Bronchial epithelial cell (primary cell): ENCODE data around the gene PLEKHG3. TPM values are rescaled to one million over a fixed set of nuclear protein-coding genes. Genes with fewer than 3 reads are reported as not detected.

Experiments
- DNase-seq: peaks from one replicate; pipeline ENCODE4 v3.0.0-alpha.2; 2010; ENCODE audit warnings: low read depth
- FAIRE-seq: peaks from 2 replicates; lab custom pipeline; 2011; peaks lifted over from hg19 to GRCh38; lab: Jason Lieb, UNC
- H3K27me3 ChIP-seq: 2 replicates; pipeline ENCODE4 v1.5.1; 2011; ENCODE audit warnings: low read length; ENCODE audit not compliant: control insufficient read depth, insufficient read depth
- H3K36me3 ChIP-seq: 2 replicates; pipeline ENCODE4 v1.5.1; 2011; ENCODE audit warnings: low read length; ENCODE audit not compliant: control insufficient read depth, insufficient read depth
- H3K4me3 ChIP-seq: 2 replicates; pipeline ENCODE4 v1.5.1; 2011; ENCODE audit warnings: mild to moderate bottlenecking, low read depth, low read length, control low read depth
- total RNA-seq: library from RNA; depleted of rRNA; stranded (reverse); fragments of >200 nt; gene quantifications from 2 replicates; pipeline ENCODE4 v1.2.1, GENCODE V29; 2014
- TF ChIP-seq, protein P1 (sequence below): IDR thresholded peaks from 2 replicates; pipeline ENCODE4 v1.5.1; 2011; ENCODE audit warnings: mild to moderate bottlenecking, moderate library complexity, low read length, control low read depth, inconsistent platforms; ENCODE audit not compliant: insufficient read depth, severe bottlenecking

Gene PLEKHG3
- total RNA-seq, 1 donor from 2014 or later = 32.4 TPM

DNA sequence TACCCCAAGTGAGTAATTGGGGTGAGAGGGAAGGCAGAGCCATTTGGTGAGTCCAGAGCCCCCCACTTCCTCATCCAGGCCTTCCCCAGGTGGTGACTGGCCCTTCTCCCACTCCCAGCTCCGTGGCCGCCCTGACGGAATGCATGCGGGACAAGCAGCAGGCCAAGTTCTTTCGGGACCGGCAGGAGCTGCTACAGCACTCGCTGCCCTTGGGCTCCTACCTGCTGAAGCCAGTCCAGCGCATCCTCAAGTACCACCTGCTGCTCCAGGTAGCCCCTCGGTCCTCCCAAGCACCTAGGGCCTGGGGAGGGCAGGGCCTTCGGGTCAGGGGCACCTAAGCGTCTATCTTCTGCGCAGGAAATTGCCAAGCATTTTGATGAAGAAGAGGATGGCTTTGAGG lies 26.5 kb downstream of the PLEKHG3 start:
- no peaks in the 10 kb centered on the region for H3K27me3 ChIP-seq
- no peak for DNase-seq
- TF ChIP-seq, protein P1, sequence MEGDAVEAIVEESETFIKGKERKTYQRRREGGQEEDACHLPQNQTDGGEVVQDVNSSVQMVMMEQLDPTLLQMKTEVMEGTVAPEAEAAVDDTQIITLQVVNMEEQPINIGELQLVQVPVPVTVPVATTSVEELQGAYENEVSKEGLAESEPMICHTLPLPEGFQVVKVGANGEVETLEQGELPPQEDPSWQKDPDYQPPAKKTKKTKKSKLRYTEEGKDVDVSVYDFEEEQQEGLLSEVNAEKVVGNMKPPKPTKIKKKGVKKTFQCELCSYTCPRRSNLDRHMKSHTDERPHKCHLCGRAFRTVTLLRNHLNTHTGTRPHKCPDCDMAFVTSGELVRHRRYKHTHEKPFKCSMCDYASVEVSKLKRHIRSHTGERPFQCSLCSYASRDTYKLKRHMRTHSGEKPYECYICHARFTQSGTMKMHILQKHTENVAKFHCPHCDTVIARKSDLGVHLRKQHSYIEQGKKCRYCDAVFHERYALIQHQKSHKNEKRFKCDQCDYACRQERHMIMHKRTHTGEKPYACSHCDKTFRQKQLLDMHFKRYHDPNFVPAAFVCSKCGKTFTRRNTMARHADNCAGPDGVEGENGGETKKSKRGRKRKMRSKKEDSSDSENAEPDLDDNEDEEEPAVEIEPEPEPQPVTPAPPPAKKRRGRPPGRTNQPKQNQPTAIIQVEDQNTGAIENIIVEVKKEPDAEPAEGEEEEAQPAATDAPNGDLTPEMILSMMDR = no peak
- FAIRE-seq = peak; percentile 83
- H3K36me3 ChIP-seq = peaks cover 53% of the 10 kb centered on the region
- no peak overlapping the region for H3K4me3 ChIP-seq

DNA sequence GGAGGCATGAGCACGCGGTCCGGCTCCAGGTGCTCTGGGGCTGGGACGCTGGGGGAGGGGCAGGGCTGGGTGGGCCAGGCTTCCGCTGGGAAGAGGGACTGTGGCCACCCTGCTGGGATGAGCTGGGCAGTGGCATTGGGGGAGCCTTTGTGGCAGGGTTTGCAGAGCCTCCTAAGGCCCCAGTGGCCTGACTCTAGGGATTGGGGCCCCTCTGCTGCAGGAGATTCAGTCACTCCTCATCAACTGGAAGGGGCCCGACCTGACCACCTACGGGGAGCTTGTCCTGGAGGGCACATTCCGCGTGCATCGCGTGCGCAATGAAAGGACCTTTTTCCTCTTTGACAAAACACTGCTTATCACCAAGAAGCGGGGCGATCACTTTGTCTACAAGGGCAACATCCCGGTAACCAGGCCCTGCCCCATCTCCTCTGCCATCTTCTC lies 26.9 kb downstream of the PLEKHG3 start:
- Histone ChIP-seq H3K36me3 (peaks cover 56% of the 10 kb centered on the region), H3K27me3 (no peaks in the 10 kb centered on the region), H3K4me3 (no peak overlapping the region)
- TF ChIP-seq, protein P1 = no peak
- FAIRE-seq (no peak), DNase-seq (no peak)

DNA sequence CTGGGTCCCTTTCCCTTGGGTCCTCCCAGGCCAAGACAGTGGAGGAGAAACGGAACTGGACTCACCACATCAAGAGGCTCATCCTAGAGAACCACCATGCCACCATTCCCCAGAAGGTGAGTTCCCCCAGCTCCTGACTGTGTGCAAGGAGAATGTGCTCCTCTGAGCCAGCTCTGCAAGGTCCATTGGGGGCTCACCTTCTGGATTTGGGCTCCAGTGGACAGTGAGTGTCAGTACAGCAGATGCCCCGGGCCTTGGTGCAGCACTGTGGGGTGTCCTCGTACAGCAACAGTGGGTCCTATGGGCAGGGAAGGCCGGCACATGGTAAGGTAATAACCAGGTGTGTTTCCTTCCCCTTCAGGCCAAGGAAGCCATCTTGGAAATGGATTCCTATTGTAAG lies 27.8 kb downstream of the PLEKHG3 start:
- DNase-seq (no peak), FAIRE-seq (no peak)
- peaks cover 63% of the 10 kb centered on the region for H3K36me3 ChIP-seq
- H3K27me3 ChIP-seq = no peaks in the 10 kb centered on the region
- H3K4me3 ChIP-seq = no peak overlapping the region
- TF ChIP-seq, protein P1 = no peak

DNA sequence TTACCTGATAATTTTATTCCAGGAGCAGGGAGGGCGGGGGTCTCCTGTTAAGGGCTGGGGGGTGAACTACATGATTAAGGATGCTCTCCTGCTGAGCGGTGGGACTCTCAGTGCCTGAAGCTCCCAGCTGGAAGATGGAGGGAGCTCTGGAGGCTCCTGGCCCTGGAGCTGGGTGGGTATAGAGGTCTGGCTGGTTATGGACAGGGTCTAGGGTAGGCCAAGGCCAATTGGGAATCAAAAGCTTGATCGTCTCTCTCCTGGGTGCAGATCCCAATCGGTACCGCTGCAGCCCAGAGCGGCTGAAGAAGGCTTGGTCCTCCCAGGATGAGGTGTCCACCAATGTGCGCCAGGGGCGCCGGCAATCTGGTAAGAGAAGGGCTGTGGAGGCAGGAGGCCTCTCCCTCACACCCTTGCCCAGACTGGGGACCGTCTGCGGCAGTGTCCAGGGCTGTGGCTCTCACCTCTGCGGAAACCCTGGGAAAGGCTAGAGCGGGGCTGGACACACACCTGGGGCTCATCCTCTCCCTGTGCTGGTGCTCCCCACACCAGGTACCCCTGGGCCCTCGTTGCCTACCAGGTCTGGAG lies 28.4 kb downstream of the PLEKHG3 start:
- no peaks in the 10 kb centered on the region for H3K27me3 ChIP-seq
- TF ChIP-seq, protein P1 = no peak
- no peak for DNase-seq
- H3K4me3 ChIP-seq = no peak overlapping the region
- H3K36me3 ChIP-seq = peaks cover 65% of the 10 kb centered on the region
- FAIRE-seq = no peak

DNA sequence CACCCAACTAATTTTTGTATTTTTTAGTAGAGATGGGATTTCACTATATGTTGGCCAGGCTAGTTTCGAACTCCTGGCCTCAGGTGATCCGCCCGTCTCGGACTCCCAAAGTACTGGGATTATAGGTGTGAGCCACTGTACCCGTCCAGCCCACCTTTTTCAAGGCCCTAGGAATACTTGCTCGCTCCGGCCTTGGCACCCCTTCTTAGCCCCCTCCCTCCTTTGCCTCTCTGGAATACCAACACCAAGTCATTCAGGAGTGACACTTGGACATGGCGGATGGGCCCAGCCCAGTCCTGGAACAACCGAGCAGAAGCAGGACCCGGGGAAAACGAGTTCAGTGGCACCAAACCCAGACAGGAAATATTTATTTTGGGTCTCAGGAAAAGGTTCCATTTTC lies 29.1 kb downstream of the PLEKHG3 start:
- no peak for FAIRE-seq
- H3K4me3 ChIP-seq = no peak overlapping the region
- TF ChIP-seq, protein P1 = no peak
- no peaks in the 10 kb centered on the region for H3K27me3 ChIP-seq
- DNase-seq = no peak
- peaks cover 64% of the 10 kb centered on the region for H3K36me3 ChIP-seq

DNA sequence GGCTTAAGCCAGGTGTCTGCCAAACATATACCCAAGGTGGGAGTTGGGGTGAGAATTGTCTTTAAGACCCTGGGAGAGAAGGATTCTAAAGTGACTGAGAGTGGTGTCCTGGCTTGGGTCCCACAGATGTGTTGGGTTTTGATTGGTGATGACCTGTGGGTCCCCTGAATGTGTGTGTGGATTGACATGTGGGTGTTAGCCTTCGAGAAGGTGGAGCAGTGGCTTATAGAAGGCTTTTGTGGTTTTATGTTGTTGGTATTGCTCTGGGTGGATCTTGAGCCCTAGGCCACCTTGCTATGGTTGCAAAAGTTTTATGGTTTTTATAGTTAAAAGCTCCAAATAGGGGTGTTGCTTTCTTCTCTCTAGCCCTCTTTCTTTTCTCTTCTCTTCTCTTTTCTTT lies 29.7 kb downstream of the PLEKHG3 start:
- no peak for DNase-seq
- TF ChIP-seq, protein P1 = no peak
- Histone ChIP-seq H3K4me3 (no peak overlapping the region), H3K27me3 (no peaks in the 10 kb centered on the region), H3K36me3 (peaks cover 68% of the 10 kb centered on the region)
- FAIRE-seq = peak; percentile 55
